Naive B cell (primary cell): ENCODE measurements around the gene CDC5L. TPM values are rescaled to one million over a fixed set of nuclear protein-coding genes. Genes with fewer than 3 reads are reported as not detected.
A peak's percentile ranks its signal among the peaks of the same experiment; 100 is the strongest.

Experiments used
- ATAC-seq, 2 donors: fragments of 150-1000 bp; cut with Tn5 transposase; 2 replicates each; pipeline ENCODE4 v1.10.0; 2021; ENCODE audit warnings: low read depth in 2 of 2, mild to moderate bottlenecking in 2 of 2, moderate library complexity in 2 of 2
- DNase-seq: peaks from one replicate; pipeline ENCODE4 v3.0.0; 2022
- H3K27ac Mint-ChIP-seq, 6 donors: one replicate each; pipeline ENCODE4 v1.8.0; 2020 to 2022; ENCODE audit warnings: mild to moderate bottlenecking in 6 of 6, mixed read lengths in 6 of 6, moderate library complexity in 5 of 6, inconsistent platforms in 2 of 6
- H3K27me3 Mint-ChIP-seq, 3 donors: one replicate each; pipeline ENCODE4 v1.8.0; 2021 to 2022; ENCODE audit warnings: mixed read lengths in 3 of 3, mild to moderate bottlenecking in 1 of 3
- H3K36me3 Mint-ChIP-seq, 2 donors: one replicate each; pipeline ENCODE4 v1.8.0; 2020 to 2022; ENCODE audit warnings: mixed read lengths in 2 of 2, inconsistent platforms in 1 of 2, mild to moderate bottlenecking in 1 of 2
- H3K4me1 Mint-ChIP-seq, 3 donors: one replicate each; pipeline ENCODE4 v1.8.0; 2020 to 2022; ENCODE audit warnings: mixed read lengths in 3 of 3, inconsistent platforms in 1 of 3, mild to moderate bottlenecking in 1 of 3, moderate library complexity in 1 of 3
- H3K4me3 Mint-ChIP-seq, 8 donors: one replicate each; pipeline ENCODE4 v1.8.0; 2020 to 2022; ENCODE audit warnings: mild to moderate bottlenecking in 8 of 8, mixed read lengths in 8 of 8, moderate library complexity in 8 of 8, inconsistent platforms in 2 of 8
- H3K9me3 Mint-ChIP-seq, 7 donors: one replicate each; pipeline ENCODE4 v1.8.0; 2020 to 2022; ENCODE audit warnings: mixed read lengths in 7 of 7, mild to moderate bottlenecking in 5 of 7, inconsistent platforms in 2 of 7, moderate library complexity in 1 of 7
- polyA plus RNA-seq, 6 donors: library from polyadenylated mRNA; unstranded; fragments of 300-500 nt; fragmentation: Illumina TruSeq; gene quantifications; one replicate each; pipeline ENCODE4 v1.2.3, GENCODE V29; 2021; ENCODE audit warnings: low read depth in 6 of 6

CDC5L gene
- polyA plus RNA-seq, 6 donors from 2014 or later: 7.8 to 20.8 (median 17.0) TPM

DNA sequence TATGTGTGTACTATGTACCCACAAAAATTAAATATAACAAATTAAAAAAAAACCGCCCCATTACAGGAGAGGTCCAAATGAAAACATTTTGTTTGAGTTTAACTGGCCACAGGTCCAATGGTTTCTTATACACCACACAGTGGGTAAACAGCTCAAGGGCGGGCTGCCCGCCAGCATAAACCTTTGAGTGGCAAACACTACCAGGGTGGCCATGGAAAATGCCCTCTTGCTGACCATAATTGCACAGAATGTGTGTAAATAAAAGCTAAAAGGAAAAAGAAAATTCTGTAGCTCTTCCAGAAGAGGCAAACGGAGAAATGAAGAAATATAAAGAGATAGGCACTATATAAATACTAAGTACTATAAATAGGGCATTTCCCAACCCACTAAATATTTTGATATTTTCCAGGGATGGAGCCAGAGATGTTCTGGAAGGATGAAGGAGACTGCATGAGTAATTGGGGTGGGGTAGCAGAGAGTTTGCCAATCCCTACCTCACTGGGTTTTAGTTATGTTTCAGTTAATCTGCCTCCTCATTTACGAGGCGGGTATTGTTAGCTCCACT, 1.1 kb upstream of the CDC5L start:
- no peak for DNase-seq
- Mint-ChIP-seq H3K4me1 (peaks cover 37% of the 10 kb centered on the region in 3 donors), H3K27me3 (peaks cover 3 to 31% (median 7%) of the 10 kb centered on the region in 3 donors), H3K4me3 (peak overlapping the region; percentile 88 to 100 (median 94)), H3K9me3 (peaks cover 0 to 2% (median 0%) of the 10 kb centered on the region in 7 donors), H3K27ac (peak overlapping the region; percentile 38 to 98 (median 96)), H3K36me3 (no peaks in the 10 kb centered on the region)
- no peak for ATAC-seq

DNA sequence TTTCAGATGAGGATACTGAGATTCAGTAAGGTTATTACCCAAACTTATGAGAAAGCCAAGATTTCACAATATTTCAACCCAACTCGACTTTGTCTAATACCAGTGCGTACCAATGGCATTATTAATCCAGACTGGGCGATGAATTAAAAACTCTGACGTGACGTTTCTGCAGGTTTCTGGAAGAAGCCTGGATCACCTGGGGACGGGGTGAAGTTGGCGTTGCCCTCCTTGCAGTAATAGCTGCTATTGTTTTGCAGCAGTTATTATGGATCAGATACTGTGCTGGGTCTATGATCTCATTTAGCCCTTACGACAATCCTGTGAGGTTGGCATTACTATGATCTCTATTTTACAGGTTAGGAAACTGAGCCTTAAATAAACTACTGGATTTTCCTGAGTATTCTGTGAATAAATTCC, 569 bp upstream of the CDC5L start:
- ATAC-seq (peak; percentile 7 to 11), DNase-seq (no peak)
- peak overlapping the region; percentile 93 to 99 (median 98) for H3K27ac Mint-ChIP-seq
- H3K9me3 Mint-ChIP-seq: peaks cover 0 to 2% (median 0%) of the 10 kb centered on the region in 7 donors
- H3K27me3 Mint-ChIP-seq: peaks cover 2 to 26% (median 3%) of the 10 kb centered on the region in 3 donors
- H3K4me3 Mint-ChIP-seq: peak overlapping the region; percentile 88 to 100 (median 94)
- H3K4me1 Mint-ChIP-seq: peaks cover 38 to 42% (median 39%) of the 10 kb centered on the region in 3 donors
- no peaks in the 10 kb centered on the region for H3K36me3 Mint-ChIP-seq

DNA sequence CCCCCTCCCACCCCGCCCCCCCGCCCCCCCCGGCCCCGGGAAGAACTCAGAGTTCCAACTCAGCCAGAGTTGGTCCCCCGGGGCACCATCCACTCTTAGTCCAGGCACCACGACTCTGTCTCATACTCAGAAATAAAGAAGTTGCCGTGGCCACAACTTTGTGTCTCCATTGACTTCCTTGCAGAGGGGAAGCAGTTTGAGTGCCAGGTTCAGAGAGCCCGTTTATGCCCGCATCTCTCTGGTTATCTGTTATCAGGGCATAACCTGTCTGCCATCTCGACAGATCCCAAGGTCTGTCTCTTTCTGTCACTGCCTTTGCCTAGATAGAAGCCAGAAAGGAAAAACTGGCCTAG, 605 bp downstream of the CDC5L start:
- no peaks in the 10 kb centered on the region for H3K36me3 Mint-ChIP-seq
- H3K27me3 Mint-ChIP-seq: peaks cover 0 to 20% (median 2%) of the 10 kb centered on the region in 3 donors
- H3K4me1 Mint-ChIP-seq: peaks cover 39 to 42% (median 40%) of the 10 kb centered on the region in 3 donors
- no peak for DNase-seq
- peak overlapping the region; percentile 88 to 100 (median 94) for H3K4me3 Mint-ChIP-seq
- ATAC-seq: no peak
- H3K27ac Mint-ChIP-seq: peak overlapping the region; percentile 27 to 98 (median 96)
- H3K9me3 Mint-ChIP-seq: peaks cover 0 to 2% (median 0%) of the 10 kb centered on the region in 7 donors

DNA sequence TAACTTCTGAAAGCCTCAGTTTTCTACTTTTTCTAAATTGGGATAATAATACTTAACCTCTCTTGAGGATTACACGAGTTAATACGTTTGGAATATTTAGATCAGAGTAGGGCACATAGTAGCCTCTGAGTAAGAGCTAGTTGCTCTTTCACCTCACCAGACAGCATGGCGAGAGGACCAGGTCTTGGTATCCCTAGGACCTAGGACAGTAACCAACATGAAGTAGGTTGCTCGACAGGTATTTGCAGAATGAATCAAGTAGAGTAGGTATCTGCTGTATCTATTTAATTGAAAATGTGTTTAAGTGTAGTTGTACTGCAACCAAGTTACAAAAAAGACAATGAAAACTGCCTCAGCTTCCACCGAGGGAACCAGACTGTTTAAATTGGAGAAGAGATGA, 1.4 kb downstream of the CDC5L start:
- no peak for ATAC-seq
- peaks cover 0 to 2% (median 0%) of the 10 kb centered on the region in 7 donors for H3K9me3 Mint-ChIP-seq
- H3K4me1 Mint-ChIP-seq: peaks cover 39 to 42% (median 40%) of the 10 kb centered on the region in 3 donors
- peak overlapping the region; percentile 88 to 100 (median 94) for H3K4me3 Mint-ChIP-seq
- peak overlapping the region in 5 of 6 donors; percentile 42 to 98 (median 96) for H3K27ac Mint-ChIP-seq
- peaks cover 0 to 12% (median 0%) of the 10 kb centered on the region in 3 donors for H3K27me3 Mint-ChIP-seq
- H3K36me3 Mint-ChIP-seq: no peaks in the 10 kb centered on the region
- DNase-seq: no peak

DNA sequence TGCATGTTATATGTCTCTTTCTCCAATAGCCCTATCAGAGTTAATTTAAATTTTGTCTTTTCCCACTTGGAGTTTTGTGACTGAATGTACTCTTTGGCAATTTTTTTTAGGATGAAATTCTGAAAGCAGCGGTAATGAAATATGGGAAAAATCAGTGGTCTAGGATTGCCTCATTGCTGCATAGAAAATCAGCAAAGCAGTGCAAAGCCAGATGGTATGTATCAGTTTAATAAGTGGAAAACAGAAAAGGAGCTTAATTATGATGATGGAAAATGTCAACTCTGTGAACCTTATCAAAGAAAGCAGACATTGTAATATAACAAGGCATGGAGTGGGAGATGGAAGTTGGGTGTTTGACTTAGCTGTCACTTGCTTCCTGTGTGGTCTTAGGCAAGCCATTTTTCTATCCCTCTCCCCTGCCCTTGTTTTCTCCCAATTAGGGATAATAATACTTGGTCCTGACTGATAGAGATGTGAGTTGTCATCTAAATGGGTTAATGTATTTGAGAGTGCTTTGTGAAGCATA, 2.7 kb downstream of the CDC5L start:
- Mint-ChIP-seq H3K4me3 (peak overlapping the region in 3 of 8 donors; percentile 8 to 92 (median 57)), H3K9me3 (peaks cover 0 to 2% (median 0%) of the 10 kb centered on the region in 7 donors), H3K36me3 (no peaks in the 10 kb centered on the region), H3K27me3 (peaks cover 0 to 3% (median 0%) of the 10 kb centered on the region in 3 donors), H3K27ac (peak overlapping the region in 1 of 6 donors; percentile 58), H3K4me1 (peaks cover 41 to 43% (median 42%) of the 10 kb centered on the region in 3 donors)
- no peak for DNase-seq
- no peak for ATAC-seq

DNA sequence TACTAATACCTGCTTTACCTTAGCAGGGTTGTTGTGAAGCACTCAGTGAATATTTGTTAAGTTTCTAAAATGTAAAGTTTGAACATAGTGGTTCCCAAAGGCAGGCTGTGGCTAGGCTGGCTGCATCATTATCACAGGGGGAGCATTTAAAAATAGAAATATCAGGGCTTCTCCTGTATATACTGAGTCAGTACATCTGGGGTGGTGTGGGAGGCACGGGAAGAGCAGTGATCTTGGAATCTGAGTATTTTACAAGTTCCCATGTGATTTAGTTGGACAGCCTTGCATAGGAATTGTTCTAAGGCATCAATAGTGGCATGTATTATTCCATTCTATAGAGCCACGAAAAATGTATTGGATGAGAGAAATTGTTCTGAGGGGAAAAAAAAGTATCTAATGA, 8.0 kb downstream of the CDC5L start:
- Mint-ChIP-seq H3K9me3 (peaks cover 0 to 1% (median 0%) of the 10 kb centered on the region in 7 donors), H3K27ac (no peak overlapping the region), H3K4me1 (peaks cover 10 to 13% (median 10%) of the 10 kb centered on the region in 3 donors), H3K4me3 (no peak overlapping the region), H3K27me3 (no peaks in the 10 kb centered on the region), H3K36me3 (peaks cover 8 to 24% of the 10 kb centered on the region in 2 donors)
- no peak for DNase-seq
- ATAC-seq: no peak

DNA sequence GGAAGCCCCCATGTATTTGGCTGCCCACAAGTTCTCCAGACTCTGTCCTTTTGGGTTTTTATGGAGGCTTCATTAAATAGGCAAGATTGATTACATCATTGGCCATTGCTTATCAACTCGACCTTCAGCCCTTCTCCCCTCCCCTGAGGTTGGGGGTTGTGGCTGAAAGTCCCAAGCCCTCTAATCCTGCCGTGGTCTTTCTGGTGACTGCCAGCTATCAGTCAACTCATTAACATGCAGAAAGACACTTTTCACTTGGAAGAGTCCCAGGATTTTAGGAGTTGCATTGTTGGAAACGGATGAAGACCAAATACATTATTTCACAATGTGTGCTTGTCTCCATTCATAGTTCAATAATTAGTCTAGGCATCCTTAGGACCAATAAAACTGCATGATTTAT, 9.5 kb downstream of the CDC5L start:
- no peak overlapping the region for H3K4me3 Mint-ChIP-seq
- H3K9me3 Mint-ChIP-seq: peaks cover 0 to 1% (median 0%) of the 10 kb centered on the region in 7 donors
- peaks cover 8 to 9% (median 8%) of the 10 kb centered on the region in 3 donors for H3K4me1 Mint-ChIP-seq
- H3K36me3 Mint-ChIP-seq: peaks cover 17 to 32% of the 10 kb centered on the region in 2 donors
- ATAC-seq (no peak), DNase-seq (no peak)
- no peaks in the 10 kb centered on the region for H3K27me3 Mint-ChIP-seq
- H3K27ac Mint-ChIP-seq: no peak overlapping the region

DNA sequence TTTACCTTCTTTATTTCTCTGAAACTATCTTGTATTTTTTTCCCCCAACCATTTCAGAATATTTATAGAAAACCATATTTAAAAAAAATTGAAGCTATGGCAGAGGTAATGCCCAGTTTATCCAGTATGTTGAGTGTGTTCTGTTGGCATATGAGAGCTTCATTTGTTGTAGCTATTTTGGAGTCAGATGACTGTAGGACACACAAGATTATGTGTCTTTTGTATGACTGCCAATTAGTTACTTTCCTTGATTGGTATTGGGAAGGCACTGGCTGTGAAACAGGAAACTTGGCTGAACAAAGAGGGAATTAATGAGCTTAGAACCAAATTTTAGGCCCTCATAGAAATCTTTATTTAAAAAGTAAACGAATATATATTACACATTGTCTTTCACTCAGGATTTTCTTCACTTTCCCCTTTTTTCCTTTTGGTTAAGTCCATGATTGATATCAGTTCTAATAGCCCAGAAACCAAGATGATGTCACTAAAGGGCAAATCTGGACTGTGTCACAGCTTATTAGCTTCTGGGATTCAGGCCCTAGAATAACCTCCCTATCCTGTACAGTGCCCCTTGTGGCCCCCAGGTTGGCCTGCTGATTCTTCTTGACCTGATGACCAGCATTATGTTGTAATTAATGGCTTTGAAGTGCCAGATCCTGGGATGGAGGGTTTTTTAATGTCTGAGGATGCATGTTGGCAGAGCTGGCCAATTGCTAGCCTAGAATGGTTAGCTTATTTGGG, 10.1 kb downstream of the CDC5L start:
- Mint-ChIP-seq H3K27me3 (no peaks in the 10 kb centered on the region), H3K9me3 (peaks cover 0 to 1% (median 0%) of the 10 kb centered on the region in 7 donors), H3K4me1 (peaks cover 7 to 10% (median 8%) of the 10 kb centered on the region in 3 donors), H3K36me3 (peaks cover 17 to 37% of the 10 kb centered on the region in 2 donors), H3K27ac (peak overlapping the region in 1 of 6 donors; percentile 24), H3K4me3 (no peak overlapping the region)
- DNase-seq (no peak), ATAC-seq (no peak)

DNA sequence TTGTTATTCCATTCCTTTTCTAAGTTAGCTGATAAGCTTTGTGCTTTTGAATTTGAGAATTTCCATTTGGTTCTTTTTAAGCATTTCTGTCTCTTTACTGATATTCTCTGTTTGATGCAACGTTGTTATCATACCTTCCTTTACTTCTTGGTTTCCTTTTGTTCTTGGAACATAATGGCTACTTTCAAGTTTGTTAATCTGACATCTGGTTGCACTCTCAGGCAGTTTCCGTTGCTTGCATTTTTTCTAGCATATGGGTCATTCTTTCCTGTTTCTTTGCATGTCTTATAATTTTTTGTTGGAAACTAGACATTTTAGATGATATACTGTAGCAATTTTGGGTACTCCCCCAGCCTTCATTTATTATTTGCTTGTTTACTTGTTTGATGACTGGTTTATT, 12.5 kb downstream of the CDC5L start:
- DNase-seq (no peak), ATAC-seq (no peak)
- Mint-ChIP-seq H3K36me3 (peaks cover 26 to 45% of the 10 kb centered on the region in 2 donors), H3K27me3 (no peaks in the 10 kb centered on the region), H3K4me3 (no peak overlapping the region), H3K27ac (no peak overlapping the region), H3K4me1 (peaks cover 7 to 8% (median 7%) of the 10 kb centered on the region in 3 donors), H3K9me3 (peaks cover 0 to 1% (median 0%) of the 10 kb centered on the region in 7 donors)

DNA sequence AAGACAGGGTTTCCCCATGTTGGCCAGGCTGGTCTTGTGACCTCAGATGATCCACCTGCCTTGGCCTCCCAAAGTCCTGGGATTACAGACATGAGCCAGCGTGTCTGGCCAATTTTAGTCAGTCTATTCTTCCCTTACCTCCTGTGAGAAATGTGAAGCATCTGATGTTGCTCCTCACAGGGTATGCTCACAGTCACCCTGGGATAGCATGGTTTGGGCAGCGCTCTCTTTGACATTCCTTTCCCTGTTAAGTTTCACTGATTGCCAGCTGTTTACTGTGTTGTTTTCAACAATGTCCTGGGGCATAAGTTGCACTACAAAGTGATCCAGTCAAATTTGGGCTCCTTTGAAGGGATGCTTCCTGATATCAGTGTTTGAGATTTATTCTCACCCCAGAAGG, 13.1 kb downstream of the CDC5L start:
- H3K36me3 Mint-ChIP-seq: peaks cover 26 to 47% of the 10 kb centered on the region in 2 donors

DNA sequence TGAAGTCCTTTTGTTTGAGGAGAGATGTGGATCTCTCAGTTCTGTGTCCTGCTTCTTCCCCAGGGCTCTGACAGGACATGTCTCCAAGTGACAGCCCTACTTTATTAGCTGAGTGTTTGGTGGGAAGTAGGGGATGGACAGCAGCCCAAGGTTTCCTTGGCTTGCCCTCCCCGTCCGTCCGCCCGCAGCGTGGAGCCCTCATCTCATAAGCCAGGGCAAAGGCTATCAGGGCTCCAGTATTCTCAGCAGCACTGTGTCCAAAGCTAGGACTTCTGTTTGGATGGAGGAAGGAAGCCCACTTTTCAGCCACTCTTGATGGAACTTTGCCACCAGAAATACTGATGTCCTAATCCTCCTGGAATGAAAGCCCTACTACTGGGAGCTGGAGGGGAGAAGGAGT, 13.6 kb downstream of the CDC5L start:
- Mint-ChIP-seq H3K9me3 (peaks cover 0 to 1% (median 0%) of the 10 kb centered on the region in 7 donors), H3K4me3 (no peak overlapping the region), H3K36me3 (peaks cover 26 to 48% of the 10 kb centered on the region in 2 donors), H3K27me3 (no peaks in the 10 kb centered on the region), H3K27ac (peak overlapping the region in 1 of 6 donors; percentile 37), H3K4me1 (peaks cover 7 to 8% (median 7%) of the 10 kb centered on the region in 3 donors)
- DNase-seq (no peak), ATAC-seq (no peak)

More for the DNA sequence above, 13.1 kb downstream of the CDC5L start:
- H3K4me1 Mint-ChIP-seq: peaks cover 7 to 8% (median 7%) of the 10 kb centered on the region in 3 donors
- ATAC-seq: no peak
- peak overlapping the region in 1 of 8 donors; percentile 48 for H3K4me3 Mint-ChIP-seq
- H3K27me3 Mint-ChIP-seq: no peaks in the 10 kb centered on the region
- no peak overlapping the region for H3K27ac Mint-ChIP-seq
- H3K9me3 Mint-ChIP-seq: peaks cover 0 to 1% (median 0%) of the 10 kb centered on the region in 7 donors
- no peak for DNase-seq

DNA sequence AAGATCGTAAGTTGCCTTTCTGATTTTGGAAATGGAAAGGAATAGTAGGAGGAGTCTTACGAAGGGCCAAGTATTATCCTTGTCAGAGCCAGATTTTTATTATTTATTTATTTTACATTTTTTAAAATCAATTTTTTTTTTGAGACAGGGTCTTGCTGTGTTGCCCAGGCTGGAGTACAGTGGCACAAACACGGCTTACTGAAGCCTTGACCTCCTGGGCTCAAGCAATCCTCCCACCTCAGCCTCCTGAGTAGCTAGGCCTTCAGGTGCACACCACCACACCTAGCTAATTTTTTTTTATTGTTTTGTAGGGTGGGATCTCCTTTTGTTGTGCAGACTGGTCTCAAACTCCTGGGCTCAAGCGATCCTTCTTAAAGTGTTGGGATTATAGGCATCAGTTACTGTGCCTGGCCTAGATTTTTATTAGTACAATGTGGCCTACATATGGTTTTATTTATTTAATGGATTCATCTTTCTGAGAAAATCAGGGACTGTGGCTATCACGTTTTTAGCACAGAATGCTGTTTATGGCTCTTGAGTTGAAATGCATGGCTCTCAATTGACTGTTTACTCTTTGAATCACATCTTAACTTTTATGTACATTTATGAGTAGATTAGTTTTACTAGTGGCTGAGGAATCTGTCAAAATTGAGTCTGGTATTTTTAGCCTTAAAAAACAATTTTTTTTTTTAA, 16.7 kb downstream of the CDC5L start:
- peaks cover 0 to 1% (median 0%) of the 10 kb centered on the region in 7 donors for H3K9me3 Mint-ChIP-seq
- H3K36me3 Mint-ChIP-seq: peaks cover 40 to 50% of the 10 kb centered on the region in 2 donors

DNA sequence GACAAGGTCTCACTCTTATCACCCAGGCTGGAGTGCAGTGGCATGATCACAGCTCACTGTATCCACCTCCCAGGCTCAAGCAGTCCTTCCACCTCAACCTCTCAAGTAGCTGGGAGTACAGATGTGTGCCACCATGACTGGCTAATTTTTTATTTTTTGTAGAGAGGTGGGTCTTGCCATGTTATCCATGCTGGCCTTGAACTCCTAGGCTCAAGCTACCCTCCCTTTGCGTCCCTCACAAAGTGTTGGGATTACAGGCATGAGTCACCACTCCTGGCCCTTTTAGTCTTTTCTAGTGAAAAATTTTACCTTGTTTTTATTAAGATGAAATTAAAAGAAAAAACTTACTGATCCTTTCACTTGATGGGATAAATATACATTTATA, 17.2 kb downstream of the CDC5L start:
- no peak for DNase-seq
- H3K36me3 Mint-ChIP-seq: peaks cover 41 to 51% of the 10 kb centered on the region in 2 donors
- H3K4me3 Mint-ChIP-seq: no peak overlapping the region
- no peaks in the 10 kb centered on the region for H3K9me3 Mint-ChIP-seq
- H3K4me1 Mint-ChIP-seq: peaks cover 0 to 4% (median 3%) of the 10 kb centered on the region in 3 donors
- no peak for ATAC-seq
- no peaks in the 10 kb centered on the region for H3K27me3 Mint-ChIP-seq
- peak overlapping the region in 2 of 6 donors; percentile 33 to 39 for H3K27ac Mint-ChIP-seq

More for the DNA sequence above, 16.7 kb downstream of the CDC5L start:
- Mint-ChIP-seq H3K4me3 (no peak overlapping the region), H3K27ac (peak overlapping the region in 2 of 6 donors; percentile 33 to 39), H3K4me1 (peaks cover 5 to 8% (median 5%) of the 10 kb centered on the region in 3 donors), H3K27me3 (no peaks in the 10 kb centered on the region)
- DNase-seq: no peak
- ATAC-seq: no peak
